ENCODE results near the gene ZNF584.
A peak's percentile ranks its signal among the peaks of the same experiment; 100 is the strongest.

The ZNF584 gene

DNA sequence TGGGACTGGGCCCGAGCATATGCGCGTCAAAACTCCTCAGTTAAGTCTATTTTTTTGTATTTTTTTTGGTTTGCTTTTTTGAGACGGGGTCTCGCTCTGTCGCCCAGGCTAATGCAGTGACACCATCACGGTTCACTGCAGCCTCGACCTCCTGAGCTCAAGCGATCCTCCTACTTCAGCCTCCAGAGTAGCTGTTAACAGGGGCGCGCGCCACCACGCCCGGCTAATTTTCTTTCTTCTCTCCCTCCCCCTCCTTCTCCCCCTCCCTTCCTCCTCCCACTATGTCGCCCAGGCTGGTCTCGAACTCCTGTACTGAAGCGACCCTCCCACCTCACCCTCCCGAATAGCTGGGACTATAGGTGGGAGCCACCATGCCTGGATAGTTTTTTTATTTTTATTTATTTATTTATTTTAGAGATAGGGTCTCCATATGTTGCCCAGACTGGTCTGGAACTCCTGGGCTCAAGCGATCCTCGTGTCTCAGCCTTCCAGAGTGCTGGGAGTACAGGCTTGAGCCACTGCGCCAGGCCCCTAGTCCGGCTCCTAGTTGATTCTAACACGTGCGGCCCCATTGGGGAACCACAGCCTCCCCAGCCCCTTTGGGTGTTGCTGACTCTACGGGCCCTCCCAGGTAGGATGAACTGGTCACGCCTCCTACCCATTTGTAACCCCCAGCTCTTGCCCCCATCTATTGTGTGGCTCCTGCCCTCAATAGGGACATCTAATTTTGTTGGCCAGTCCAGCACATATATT is 26.8 kb upstream of the ZNF584 start:
- Histone ChIP-seq H3K9ac (ENCODE audit: insufficient read length) (peak overlapping the region; percentile 74), H3K9me3 (ENCODE audit: low read depth, low read length) (no peaks in the 10 kb centered on the region), H3K4me3 (peak overlapping the region; percentile 82), H3K36me3 (ENCODE audit: insufficient read depth, low read length) (no peaks in the 10 kb centered on the region), H3K27ac (no peak overlapping the region)
- no peak for DNase-seq (ENCODE audit: low read depth, low spot score)
- TF ChIP-seq EZH2 (IDR thresholded peaks at IDR 0.05) (no peak), FOXP2 (optimal IDR thresholded peaks at IDR 0.05; ENCODE audit: control extremely low read depth, extremely low read length, insufficient read depth) (no peak), POLR2AphosphoS5 (IDR thresholded peaks at IDR 0.05; ENCODE audit: borderline replicate concordance, low read depth, low read length) (no peak)

- DNase-seq (ENCODE audit: low read depth, low spot score), result no peak
- TF ChIP-seq FOXP2 (optimal IDR thresholded peaks at IDR 0.05; ENCODE audit: control extremely low read depth, extremely low read length, insufficient read depth), result no peak
- TF ChIP-seq POLR2AphosphoS5 (IDR thresholded peaks at IDR 0.05; ENCODE audit: borderline replicate concordance, low read depth, low read length), result no peak
- no peak for TF ChIP-seq EZH2 (IDR thresholded peaks at IDR 0.05)
- Histone ChIP-seq H3K4me3 (no peak overlapping the region), H3K27ac (no peak overlapping the region), H3K36me3 (ENCODE audit: insufficient read depth, low read length) (peaks cover 4% of the 10 kb centered on the region), H3K9me3 (ENCODE audit: low read depth, low read length) (no peaks in the 10 kb centered on the region), H3K9ac (ENCODE audit: insufficient read length) (no peak overlapping the region)
These were observed 25.3 kb upstream of the ZNF584 start for GRCh38 chr19:58382997-58383603.

DNA sequence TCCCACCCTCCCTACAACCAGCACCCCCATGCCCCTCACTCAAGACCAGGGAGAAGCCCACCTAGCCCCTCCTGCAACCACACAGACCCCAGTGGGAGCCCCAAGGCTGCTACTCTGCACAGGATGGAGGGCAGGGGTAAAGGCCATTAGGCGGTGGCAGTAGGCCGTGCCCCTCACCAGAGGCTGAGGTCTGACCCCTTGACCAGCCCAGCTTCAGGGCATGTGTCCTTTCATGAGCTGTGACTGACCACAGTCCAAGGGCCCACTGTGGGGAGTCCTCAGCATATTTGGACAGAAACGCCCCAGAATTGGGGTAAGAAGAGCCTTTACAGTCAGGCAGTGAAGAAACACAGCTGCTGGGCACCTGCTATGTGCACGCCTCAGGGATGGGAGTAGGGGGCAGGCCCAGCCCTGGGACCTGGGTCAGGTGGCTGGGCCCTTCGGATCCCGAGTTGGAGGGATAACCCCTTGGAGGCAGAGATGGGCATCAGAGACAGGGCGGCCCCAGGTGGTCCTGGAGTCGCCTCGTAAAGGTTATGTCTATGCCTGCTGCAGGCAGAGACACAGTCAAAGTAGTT is 23.0 kb upstream of the ZNF584 start:
- Histone ChIP-seq H3K9ac (ENCODE audit: insufficient read length) (no peak overlapping the region), H3K4me3 (no peak overlapping the region)
- TF ChIP-seq POLR2AphosphoS5 (IDR thresholded peaks at IDR 0.05; ENCODE audit: borderline replicate concordance, low read depth, low read length) (no peak), FOXP2 (optimal IDR thresholded peaks at IDR 0.05; ENCODE audit: control extremely low read depth, extremely low read length, insufficient read depth) (no peak), EZH2 (IDR thresholded peaks at IDR 0.05) (no peak)

DNA sequence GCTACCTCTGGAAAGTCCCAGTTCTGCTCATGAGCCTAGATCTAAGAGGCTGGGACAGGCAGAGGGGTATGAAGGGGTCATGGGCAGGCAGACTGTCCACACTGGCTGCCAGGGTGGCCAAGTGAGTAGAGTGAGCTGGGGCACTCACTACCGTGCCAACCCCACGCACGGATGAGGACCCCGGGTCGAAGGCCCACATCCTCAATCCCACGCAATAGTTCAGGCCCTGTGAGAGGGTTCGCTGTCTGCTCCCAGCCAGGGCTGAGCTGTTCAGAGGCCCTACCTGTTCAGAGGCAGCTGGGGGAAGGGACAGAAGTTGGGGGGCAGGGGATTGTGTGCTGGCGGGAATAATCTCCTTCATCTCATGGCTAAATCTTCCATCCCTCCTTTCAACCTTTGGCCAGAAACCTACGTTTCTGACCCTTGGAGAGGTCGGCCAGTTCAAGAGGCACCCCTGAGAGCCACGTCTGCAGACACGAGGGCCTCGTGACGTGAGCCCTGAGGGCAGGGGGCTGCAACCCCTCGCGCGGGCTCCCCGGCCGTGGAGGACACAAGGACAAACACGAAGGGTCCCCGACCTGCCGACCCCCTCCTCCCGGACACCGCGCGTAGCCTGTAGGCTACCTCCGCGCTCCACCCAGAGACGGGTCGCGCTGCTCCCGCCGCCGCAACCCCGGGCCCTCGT is 22.4 kb upstream of the ZNF584 start:
- H3K27ac ChIP-seq, result peak overlapping the region; percentile 95
- peak overlapping the region; percentile 99 for H3K9ac ChIP-seq (ENCODE audit: insufficient read length)
- H3K4me3 ChIP-seq, result peak overlapping the region; percentile 79
- no peaks in the 10 kb centered on the region for H3K9me3 ChIP-seq (ENCODE audit: low read depth, low read length)
- H3K36me3 ChIP-seq (ENCODE audit: insufficient read depth, low read length), result peaks cover 31% of the 10 kb centered on the region
- DNase-seq (ENCODE audit: low read depth, low spot score), result no peak
- TF ChIP-seq POLR2AphosphoS5 (IDR thresholded peaks at IDR 0.05; ENCODE audit: borderline replicate concordance, low read depth, low read length) (no peak; the same call in 1 of the 2 replicates), FOXP2 (optimal IDR thresholded peaks at IDR 0.05; ENCODE audit: control extremely low read depth, extremely low read length, insufficient read depth) (no peak), EZH2 (IDR thresholded peaks at IDR 0.05) (no peak)

More for the DNA sequence above, 23.0 kb upstream of the ZNF584 start:
- H3K27ac ChIP-seq, result no peak overlapping the region
- H3K36me3 ChIP-seq (ENCODE audit: insufficient read depth, low read length), result peaks cover 25% of the 10 kb centered on the region
- no peak for DNase-seq (ENCODE audit: low read depth, low spot score)
- no peaks in the 10 kb centered on the region for H3K9me3 ChIP-seq (ENCODE audit: low read depth, low read length)

- H3K9me3 ChIP-seq (ENCODE audit: low read depth, low read length), result no peaks in the 10 kb centered on the region
- no peak for TF ChIP-seq EZH2 (IDR thresholded peaks at IDR 0.05)
- TF ChIP-seq FOXP2 (optimal IDR thresholded peaks at IDR 0.05; ENCODE audit: control extremely low read depth, extremely low read length, insufficient read depth), result no peak
- peak; percentile 97 for TF ChIP-seq POLR2AphosphoS5 (IDR thresholded peaks at IDR 0.05; ENCODE audit: borderline replicate concordance, low read depth, low read length)
- H3K36me3 ChIP-seq (ENCODE audit: insufficient read depth, low read length), result peaks cover 38% of the 10 kb centered on the region
- peak within 1 kb of the TSS; percentile 79 for H3K4me3 ChIP-seq
- DNase-seq (ENCODE audit: low read depth, low spot score), result peak; percentile 98
- H3K27ac ChIP-seq, result peak within 1 kb of the TSS; percentile 95
- H3K9ac ChIP-seq (ENCODE audit: insufficient read length), result peak within 1 kb of the TSS; percentile 99
These were observed 21.7 kb upstream of the ZNF584 start, which contains the start of gene RPS5 for GRCh38 chr19:58386576-58387337. Gene RPS5 (plus strand): TSS chr19:58387269. CDS start chr19:58388138, 869 bp downstream.

- H3K4me3 ChIP-seq, result peak overlapping the region; percentile 79
- H3K27ac ChIP-seq, result peak overlapping the region; percentile 16
- peaks cover 46% of the 10 kb centered on the region for H3K36me3 ChIP-seq (ENCODE audit: insufficient read depth, low read length)
- DNase-seq (ENCODE audit: low read depth, low spot score), result no peak
- H3K9me3 ChIP-seq (ENCODE audit: low read depth, low read length), result no peaks in the 10 kb centered on the region
- peak overlapping the region; percentile 87 for H3K9ac ChIP-seq (ENCODE audit: insufficient read length)
- TF ChIP-seq EZH2 (IDR thresholded peaks at IDR 0.05) (no peak), FOXP2 (optimal IDR thresholded peaks at IDR 0.05; ENCODE audit: control extremely low read depth, extremely low read length, insufficient read depth) (no peak), POLR2AphosphoS5 (IDR thresholded peaks at IDR 0.05; ENCODE audit: borderline replicate concordance, low read depth, low read length) (no peak)
These were observed 20.9 kb upstream of the ZNF584 start for GRCh38 chr19:58387338-58388174.

- Histone ChIP-seq H3K9ac (ENCODE audit: insufficient read length) (peak overlapping the region; percentile 87), H3K27ac (no peak overlapping the region), H3K9me3 (ENCODE audit: low read depth, low read length) (no peaks in the 10 kb centered on the region), H3K36me3 (ENCODE audit: insufficient read depth, low read length) (peaks cover 52% of the 10 kb centered on the region), H3K4me3 (peak overlapping the region; percentile 79)
- DNase-seq (ENCODE audit: low read depth, low spot score), result no peak
- TF ChIP-seq FOXP2 (optimal IDR thresholded peaks at IDR 0.05; ENCODE audit: control extremely low read depth, extremely low read length, insufficient read depth), result no peak
These were observed 20.3 kb upstream of the ZNF584 start for GRCh38 chr19:58388175-58388526.

Measured in SK-N-MC (cell line).